Activated CD8-positive, alpha-beta memory T cell treated with anti-CD3 and anti-CD28 coated beads, Interleukin-2, amount 50 U/mL, for 24 hours (primary cell): ENCODE data around the gene PTPRN2.

Experiments used
- DNase-seq: peaks from one replicate; pipeline ENCODE4 v3.0.0-alpha.2; 2020; ENCODE audit errors: extremely low read depth

The PTPRN2 gene

DNA sequence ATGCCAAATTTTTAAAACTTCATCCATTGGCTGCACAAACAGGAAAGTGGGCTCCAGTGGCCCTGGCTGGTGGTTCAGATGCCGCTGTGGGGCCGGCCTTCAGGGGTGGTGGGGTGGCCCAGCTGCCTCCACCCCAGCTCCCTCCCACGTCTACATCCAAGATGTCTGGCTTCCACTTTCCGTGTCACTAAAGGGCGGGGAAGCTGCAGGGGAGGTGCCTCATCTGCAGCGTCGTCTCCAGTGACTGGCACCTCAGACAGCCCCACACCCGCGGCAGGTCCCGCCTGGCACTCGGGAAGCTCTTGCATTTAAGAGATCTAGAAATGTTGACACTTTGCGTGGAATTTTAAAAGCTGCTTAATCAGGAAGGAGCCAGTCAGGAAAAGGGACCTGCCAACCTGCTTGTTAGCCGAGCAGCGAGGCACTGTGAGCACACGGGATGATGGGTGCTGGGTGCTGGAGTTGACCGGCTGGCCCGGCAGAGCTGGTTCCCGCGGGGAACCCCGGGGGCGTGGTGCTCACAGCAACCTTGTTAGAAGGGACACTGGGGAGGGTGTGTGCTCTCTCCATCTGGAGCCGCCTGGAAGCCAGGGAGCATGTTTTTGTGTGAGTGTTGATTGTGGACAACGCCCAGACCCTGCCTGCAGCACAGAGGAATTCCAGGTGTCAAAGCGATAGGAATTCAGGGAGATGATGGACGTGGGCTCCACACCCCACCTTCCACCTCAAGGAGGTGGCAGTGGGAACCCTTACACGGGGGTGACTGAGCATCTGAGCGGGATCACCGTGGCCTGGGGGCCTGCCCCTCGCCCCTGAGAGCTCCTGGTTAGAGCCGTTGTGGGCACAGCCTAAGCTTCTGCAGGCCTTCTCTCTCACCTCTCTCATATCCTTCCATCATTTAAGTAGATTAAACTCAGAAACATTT is 320.5 kb downstream of the PTPRN2 start:
- no peak for DNase-seq

DNA sequence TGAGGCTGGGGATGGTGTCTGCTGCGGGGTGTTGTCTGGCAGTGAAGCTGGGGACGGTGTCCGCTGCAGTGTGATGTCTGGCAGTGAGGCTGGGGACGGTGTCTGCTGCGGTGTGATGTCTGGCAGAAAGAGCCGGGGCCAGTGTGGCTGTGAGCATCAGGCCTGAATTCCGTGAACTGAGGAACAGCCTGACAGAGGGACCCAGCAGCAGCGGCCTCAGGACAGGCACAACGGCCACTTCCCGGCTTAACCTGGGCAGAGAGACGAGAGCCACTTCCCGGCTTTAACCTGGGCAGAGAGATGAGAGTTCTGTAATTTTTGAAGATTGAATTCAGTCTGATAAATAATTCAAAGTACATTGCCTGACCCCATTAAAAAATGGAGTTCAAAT is 321.2 kb downstream of the PTPRN2 start:
- DNase-seq: no peak

DNA sequence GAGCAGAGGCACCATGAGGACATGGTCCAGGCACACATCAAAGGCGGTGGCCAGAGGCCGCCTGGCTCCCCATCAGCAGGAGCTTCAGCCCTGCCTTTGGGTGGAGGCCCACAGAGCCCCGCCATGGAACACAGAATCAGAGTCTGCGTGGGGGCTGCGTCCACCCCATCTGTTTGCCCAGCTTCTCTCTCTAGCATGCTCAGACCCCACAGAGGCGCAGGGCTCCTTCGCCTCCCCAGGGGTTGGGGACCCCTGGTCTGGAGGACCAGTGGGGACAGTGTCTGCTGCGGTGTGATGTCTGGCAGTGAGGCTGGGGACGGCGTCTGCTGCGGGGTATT is 321.9 kb downstream of the PTPRN2 start:
- DNase-seq: no peak

DNA sequence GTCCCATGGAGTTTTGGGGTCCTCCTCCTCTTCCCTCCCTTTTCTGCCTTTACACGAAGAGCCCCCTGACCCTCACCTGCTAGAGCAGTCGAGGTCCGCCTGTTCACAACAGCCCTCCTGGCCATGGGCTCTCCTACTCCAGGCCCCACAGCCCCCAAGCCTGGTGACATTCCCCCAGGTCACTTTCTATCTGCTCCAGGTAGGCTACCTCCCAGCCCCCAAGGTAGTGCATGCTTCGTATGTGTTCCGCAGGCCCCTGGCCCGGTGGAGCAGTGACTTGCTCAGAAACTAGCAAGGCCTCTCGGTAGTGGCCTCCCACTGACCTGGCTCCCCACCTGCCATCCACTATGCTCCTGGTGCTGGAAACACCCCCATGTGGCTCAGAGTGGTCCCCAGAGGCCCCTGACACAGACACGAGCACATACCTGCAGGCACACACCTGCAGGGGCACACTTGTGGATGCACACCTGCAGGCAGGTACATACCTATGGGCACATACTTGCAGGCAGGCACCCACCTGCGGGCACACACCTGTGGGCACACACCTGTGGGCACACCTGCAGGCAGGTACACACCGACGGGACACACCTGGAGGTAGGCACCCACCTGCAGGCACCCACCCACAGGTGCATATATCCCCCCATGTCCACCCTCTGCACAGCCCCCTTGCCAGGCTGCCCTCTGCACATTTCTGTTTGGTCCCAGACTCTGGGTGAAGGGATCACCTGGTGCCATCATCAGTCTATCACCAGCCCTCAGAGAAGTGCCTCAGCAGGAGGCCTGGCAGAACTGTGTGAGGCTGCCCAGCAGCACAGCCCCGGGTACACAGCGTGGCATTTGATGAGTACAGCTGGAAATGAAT is 322.5 kb downstream of the PTPRN2 start:
- DNase-seq: no peak

DNA sequence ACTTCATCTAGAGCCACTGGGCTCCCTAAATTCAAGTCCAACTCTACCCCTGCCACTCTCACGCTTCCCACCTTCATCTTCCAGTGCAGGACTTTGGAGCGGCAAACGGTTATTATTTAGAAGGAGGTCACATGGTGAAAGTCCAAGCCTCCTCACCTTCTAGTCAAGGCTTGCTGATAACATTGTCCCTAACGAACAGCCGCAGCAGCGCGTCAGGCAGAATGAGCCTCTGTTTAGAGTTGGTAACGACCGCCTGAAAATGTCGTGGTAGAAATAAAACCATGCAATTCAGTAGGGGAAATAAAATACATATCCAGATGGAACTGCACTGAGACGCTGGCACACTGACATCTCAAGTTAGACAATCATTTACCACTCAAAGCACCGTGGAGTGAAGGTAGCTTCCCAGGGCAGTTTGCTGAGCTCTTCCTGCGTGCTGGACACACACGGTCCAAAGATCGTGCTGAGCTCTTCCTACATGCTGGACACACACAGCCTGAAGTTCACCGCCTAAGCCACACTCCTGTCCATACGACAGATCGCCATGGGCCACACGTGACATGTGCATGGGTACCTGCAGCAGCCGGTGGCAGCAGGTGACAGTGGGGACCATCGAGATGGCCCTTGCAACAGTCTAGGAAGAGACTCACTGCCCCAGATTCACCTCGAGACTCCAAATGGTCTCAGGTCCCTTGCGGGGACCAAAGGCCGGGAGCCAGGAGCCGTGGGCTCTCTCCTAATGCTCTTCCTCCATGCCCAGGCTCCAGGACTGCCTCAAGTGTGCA is 323.5 kb downstream of the PTPRN2 start:
- no peak for DNase-seq

DNA sequence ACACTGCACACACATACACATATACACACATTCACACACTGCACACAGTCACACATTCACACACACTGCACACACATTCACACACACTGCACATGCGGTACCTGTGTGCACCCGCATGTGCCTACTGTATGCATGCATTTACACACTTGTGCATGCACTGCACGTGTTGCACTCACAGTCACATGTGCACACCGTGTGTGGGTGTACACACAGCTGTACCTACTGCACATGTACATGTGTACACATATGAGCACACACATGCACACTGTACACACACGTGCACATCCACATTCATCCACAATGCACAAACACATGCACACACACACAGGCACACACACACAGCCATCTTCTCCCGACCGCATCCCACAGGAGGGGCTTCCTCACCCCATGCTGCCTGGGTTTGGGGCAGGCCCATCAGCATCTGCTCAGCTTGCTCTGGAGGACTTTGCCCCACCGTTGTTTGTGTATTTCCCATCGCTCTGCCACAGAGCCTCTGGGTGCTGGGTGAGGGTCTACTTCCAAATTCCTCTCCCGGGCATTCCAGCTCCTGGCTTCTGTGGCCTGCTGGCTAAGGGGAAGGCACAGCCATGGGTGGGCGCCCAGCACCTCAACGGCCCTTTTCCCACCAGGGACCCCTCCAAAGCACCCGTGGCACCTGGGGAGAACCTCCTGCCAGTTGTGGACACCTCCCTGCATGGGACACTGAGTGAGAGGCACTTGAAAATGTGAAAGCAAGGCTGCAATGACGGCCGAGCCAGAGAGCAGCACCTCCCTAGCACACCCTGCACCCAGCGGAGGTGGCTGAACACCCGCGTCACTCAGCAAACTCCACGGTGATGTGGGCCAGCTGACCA is 324.3 kb downstream of the PTPRN2 start:
- DNase-seq: no peak

DNA sequence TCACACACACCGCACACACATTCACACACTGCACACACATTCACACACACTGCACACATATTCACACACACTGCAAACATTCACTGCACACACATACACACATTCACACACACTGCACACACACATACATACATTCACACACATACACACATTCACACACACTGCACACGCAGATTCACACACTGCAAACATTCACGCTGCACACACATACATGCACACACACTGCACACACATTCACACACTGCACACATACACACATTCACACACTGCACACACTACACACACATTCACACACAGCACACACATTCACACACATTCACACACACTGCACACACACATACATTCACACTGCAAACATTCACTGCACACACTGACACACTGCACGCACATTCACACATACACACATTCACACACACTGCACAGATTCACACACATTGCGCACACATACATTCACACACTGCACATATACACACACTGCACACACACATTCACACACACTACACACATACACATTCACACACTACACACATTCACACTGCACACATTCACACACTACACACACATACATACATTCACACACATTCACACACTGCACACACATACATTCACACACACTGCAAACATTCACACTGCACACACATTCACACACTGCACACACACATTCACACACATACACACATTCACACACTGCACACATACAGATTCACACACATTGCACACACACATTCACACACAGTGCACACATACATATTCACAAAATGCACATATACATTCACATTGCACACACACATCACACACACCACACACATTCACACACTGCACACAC is 325.1 kb downstream of the PTPRN2 start:
- no peak for DNase-seq

DNA sequence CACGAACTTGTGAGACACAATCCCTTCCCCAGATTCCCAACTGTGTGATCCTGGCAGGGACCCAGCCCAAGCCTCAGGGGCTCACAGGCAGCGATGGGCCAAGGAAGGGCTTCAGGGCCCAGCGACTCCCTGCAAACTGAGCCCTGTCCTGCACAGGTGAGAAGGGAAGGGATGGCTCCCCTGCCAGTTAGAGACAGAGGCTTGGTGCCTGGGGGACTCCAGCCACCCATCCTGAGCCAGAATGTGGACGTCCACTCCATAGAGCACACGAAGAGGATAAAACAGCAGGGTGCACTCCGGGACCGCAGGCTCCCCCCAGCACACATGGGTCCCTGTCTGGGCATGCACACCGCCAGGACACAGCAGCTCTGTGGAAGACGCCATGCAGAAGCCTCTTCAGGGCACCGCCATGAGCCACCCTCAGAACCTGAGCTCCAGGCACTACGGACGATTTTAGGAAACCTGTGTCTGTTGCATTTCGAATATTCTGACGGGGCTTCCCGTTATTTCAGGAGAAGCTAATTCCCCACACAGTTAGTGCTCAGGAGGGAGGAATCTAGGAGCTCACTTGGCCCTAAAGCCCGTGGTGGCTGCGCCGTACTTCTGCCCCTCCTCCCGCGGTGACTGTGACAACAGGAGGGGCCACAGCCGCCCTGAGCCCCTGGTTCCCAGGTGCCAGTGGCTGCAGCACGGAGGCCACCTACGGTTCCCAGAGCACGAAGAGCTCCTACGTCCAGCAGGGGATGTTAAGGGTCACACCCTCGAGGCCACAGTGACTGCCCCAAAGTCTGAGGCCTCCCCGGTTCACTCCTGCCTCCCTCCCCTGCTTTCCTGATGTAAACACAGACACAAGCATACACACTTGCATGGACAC is 326.0 kb downstream of the PTPRN2 start:
- DNase-seq: no peak

DNA sequence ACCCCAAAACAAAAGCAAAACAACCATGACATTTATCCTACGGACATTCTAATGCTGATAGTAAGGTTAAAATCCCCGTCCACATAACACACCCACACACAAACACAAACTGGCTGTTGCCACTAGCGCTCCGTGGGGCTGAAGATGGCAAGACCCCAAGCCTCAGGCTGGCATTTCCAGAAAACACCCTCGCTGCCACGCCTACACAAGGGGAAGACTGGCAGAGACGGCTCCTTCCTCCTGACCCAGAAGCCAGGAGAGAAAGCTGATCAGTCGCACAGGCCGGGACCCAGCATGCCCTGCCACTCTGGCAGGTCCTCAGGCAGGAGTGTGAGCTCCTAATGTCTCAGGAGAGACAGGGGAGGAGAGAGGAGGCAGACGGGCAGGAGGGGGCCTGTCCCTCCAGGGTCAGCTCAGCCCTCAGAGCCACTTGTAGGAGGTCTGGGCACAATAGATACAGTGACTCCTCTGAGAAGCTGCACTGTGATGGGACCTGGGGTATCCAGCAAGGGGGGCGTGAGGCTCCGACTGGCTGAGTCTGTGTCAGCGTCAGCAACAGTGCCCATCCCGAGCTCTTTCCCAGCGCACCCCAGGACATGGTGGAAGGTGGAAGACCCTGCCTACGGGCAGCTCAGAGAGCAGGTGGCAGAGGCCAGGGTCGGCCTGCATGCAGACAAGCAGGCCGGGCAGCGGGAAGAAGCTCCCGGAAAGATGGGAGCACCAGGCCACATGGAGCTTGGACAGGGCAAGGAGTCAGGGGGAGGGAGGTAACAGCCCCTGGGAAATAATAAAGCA is 326.9 kb downstream of the PTPRN2 start:
- no peak for DNase-seq

DNA sequence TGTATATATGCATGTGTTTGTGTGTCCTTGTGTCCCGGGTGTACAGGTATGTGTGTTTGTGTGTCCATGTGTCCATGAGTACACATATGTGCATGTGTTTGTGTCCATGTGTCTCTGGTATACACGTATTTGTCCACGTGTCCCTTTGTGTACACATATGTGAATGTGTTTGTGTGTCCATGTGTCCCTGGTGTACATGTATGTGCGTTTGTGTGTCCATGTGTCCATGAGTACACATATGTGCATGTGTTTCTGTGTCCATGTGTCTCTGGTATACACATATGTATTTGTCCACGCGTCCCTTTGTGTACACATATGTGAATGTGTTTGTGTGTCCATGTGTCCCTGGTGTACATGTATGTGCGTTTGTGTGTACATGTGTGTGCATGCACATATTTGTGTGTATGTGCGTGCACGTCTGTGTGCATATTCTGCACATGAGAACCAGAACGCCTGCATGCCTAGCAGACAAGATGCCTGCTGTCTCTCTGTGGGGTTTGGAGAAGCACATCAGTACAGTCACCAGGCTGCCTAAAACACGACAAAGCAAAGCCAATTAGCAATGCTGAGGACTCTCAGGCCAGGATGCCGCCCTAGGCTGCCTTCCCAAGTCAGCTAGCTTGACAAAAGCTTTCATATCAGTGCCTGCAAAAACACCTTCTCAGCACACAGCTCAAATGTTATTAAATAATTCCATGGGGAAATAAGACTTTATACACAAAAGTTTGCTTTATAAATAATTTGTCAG is 327.8 kb downstream of the PTPRN2 start:
- no peak for DNase-seq

DNA sequence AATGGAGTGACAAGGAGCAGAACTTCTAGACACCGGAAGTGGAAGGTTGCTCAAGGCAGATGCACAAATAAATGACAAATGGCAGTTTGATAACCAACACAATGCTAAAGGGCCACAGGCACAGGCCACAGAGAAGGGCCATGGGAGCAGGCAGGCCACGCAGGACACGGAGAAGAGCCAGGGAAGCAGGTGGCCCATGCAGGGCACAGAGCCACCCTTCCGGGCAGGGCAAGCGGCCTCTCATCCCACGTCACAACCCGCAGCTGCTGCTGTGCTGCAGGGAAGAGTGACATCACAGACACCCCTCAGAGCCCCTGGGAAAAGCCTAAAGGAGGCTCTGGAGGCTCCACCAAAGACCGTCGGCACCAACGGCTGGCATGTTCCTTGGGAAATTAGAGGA is 328.5 kb downstream of the PTPRN2 start:
- no peak for DNase-seq

DNA sequence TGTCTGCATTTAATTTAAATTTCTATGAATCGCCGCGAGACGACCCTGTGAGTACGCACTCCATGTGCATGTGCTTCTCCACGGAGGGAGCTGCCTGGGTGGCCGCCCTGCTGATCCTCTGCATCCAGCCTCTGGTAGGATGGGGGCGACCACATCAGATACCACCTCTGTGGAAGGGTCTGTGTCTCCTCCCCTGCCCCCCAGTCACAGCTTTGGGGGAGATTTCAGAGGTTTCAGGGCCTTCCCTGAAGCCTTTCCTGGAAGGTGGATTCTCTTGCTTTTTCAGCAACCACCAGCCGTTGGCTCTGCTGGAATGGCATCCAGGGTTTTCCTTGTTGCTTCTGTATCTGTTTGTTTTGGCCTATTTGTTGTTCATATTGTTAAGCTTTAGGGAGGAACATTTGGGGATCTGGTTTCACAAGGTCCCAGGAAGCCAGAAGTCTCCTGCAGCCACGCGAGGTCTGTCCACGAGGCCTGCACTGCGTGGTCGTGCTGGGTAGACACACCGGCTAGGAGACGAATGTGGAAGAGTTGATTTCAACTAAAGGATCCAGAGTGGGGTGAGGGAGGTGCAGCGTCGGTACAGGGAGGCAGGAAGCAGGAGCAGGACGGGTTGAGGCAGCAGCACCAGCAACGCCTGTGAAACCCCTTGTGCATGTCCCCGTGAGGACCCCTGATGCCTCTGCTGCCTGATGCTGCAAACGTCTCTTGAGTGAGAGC is 329.1 kb downstream of the PTPRN2 start:
- no peak for DNase-seq

DNA sequence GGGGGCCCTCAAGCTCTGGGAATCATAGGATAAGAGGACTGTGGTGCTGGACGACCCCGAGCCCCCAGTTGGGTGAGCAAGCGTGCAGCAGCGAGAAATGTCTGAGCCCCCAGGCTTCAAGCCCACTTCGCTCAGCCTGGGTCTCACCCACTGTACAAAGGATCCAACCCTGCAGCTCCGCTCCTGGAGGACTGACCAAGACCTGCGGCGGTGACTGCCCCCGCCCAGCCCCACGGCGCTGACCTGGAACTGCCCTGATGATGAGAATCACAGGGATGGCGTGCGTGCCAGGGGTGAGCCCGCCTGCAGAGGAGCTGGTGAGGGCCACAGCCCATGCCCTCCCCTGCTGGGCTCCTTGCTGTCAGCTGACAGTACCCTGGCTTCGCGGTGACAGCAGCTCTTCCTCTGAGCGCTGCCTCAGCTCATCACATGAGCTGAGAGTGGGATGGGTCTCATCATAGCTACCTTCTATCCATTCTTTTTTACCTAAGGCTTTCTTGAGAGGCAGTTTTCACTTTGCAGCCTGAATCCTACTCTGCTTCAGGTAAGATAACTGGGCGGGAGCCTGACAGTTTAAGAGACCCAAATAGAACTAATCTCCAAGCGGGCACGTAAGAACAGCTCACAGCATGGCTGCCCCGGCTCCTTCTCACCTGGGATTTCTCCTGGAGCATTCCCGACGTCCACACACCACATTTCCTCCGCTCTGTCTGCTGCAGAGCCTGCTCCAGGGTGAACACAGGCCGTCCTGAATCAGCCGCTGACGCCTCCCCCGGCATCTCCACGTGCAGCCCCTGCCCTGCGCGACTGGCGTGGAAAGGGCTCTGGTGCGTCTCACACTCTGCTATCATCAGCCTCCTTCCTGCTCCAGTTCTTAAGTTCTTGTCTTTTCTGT is 329.9 kb downstream of the PTPRN2 start:
- no peak for DNase-seq

DNA sequence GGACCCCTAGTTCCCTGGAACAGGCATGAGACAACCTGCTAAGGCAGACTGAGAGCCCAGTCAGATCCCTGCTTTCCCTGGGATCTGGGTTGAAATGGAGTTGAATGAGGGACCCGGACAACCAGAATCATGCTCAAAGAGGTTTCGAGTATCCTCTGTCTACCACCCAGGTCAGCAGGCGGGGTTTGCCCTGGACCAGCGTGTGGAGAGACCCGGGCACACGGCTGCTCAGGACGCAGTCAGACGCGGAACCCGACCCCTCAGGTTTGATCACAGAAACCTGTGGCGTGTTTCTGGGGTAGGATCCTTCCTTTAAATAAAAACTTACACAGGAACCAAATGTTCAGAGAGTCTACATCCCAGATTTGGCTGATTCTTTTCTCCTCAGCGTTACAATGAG is 330.6 kb downstream of the PTPRN2 start:
- no peak for DNase-seq

DNA sequence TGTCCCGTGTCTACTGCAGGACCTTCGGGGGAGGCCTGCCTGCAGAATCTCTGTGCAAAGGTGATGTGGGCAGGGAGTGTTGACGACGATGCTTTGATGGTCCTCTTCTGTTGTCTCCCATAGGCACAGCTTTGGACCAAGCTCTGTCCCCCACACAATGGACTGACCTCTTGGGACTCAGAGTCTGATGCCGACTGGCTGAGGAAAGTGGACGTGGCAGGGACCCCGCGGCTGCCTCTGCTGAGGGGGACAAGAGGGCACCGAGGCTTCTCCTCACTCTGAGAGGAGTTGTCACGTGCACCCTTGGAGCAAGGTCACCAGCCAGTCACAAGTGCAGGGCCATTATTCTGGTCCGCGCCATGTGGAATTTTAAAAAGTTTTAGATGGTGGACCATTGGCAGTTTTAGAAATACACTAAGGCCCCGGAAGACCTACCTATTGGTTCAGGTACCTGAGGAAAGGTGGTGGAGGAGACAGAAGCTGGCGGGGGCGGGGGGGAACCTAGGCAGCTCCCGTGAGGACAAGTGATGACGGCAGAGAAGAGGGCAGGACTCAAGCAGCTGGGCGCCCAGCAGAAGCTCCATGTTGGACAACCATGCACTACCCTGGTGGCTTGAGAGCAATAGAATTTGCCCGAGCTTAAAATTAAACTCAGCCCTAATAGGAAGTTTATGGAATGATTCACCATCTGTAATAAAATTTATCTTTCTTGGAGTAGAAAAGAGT is 331.4 kb downstream of the PTPRN2 start:
- no peak for DNase-seq
